Coronary artery (tissue), 2 donors: ENCODE data around the gene OSBPL1A.
"Not testable (repeated sequence)": the region's sequence is repeated elsewhere in the genome, so short reads cannot be mapped to it uniquely, and the experiment has no call there.

Source experiments
- DNase-seq: peaks from one replicate; pipeline ENCODE4 v3.0.0-alpha.2; 2017; ENCODE audit warnings: low spot score
- H3K27ac ChIP-seq, 2 donors: fragments of 200-600 bp; sonication (generic); one replicate each; pipeline ENCODE4 v1.5.1; 2016 to 2019
- H3K4me3 ChIP-seq: fragments of 200-600 bp; sonication (generic); 2 replicates; pipeline ENCODE4 v1.5.1; 2016; ENCODE audit warnings: mild to moderate bottlenecking, moderate library complexity
- CTCF ChIP-seq: fragments of 200-600 bp; sonication (generic); IDR thresholded peaks from one replicate; pipeline ENCODE4 v1.5.1; 2019; ENCODE audit warnings: antibody characterized with exemption

OSBPL1A gene

GRCh38 chr18:24170360-24170759, 227.3 kb downstream of the OSBPL1A start:
- no peak for TF ChIP-seq CTCF
- H3K4me3 ChIP-seq: no peak overlapping the region
- DNase-seq: no peak
- H3K27ac ChIP-seq: no peak overlapping the region

DNA sequence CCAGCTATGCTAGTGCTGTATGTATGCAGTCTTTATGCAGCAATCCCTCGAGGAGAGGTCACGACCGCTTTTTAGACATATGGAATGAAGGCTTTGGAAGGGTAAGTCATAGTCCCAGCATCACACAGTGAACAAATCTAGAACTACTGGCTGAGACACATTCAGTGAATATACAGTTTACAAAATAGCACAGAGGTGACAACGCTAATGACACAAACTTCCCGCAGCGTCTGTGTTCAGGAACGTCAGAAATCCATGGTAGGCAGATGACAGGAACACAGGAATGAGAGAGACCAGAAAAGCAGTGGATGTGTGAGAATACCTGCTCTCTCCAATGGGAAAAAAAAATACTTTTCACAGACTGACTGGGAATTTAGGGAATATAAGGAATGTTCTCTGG, 229.1 kb downstream of the OSBPL1A start:
- TF ChIP-seq CTCF: no peak
- no peak overlapping the region for H3K4me3 ChIP-seq
- DNase-seq: no peak
- no peak overlapping the region for H3K27ac ChIP-seq

DNA sequence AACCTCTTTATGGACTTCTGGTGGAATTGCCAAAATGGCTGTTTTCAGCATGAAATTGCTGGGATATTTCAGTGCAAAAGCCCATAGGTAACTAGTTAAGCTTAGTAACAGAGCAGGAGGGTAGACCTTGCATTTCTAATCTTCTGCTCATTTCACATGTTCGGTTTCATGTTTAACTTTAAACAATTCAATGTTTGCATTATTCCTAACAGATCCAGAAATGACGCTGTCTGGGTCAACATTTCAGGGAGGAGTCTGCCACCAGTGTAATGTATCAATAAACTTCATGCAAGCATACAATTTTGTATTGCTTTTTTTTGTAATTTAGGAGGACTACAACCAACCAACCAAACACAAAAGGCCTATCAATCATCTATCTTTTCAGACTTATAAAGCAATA, 236.3 kb downstream of the OSBPL1A start:
- Histone ChIP-seq H3K4me3 (no peak overlapping the region), H3K27ac (no peak overlapping the region)
- TF ChIP-seq CTCF: no peak
- no peak for DNase-seq

DNA sequence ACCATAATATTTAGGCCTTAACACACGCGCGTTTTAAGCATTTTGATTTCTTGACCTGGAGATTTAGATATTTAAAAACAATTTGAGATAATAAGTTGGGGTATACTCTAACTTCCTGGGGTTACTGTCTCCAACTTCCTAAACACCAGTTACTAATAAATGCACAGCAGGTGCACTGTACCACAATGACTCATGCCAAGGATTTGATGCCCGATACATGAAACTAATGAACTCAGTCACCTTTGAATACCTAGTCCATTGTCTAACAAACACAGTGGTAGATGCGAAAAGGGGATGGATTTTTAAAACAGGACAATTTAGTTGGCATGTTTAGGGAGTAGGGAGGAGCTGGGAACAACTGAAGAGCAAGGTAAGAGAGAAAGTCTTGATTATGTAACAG, 237.5 kb downstream of the OSBPL1A start:
- Histone ChIP-seq H3K4me3 (no peak overlapping the region), H3K27ac (no peak overlapping the region)
- TF ChIP-seq CTCF: no peak
- no peak for DNase-seq

GRCh38 chr18:24157855-24158254, 239.8 kb downstream of the OSBPL1A start:
- no peak for TF ChIP-seq CTCF
- Histone ChIP-seq H3K4me3 (no peak overlapping the region), H3K27ac (no peak overlapping the region)
- DNase-seq: no peak

- no peak for DNase-seq
- Histone ChIP-seq H3K4me3 (no peak overlapping the region), H3K27ac (no peak overlapping the region)
- TF ChIP-seq CTCF: no peak
Measured at GRCh38 chr18:24153397-24153796, 244.2 kb downstream of the OSBPL1A start.

- not testable (repeated sequence) for H3K27ac ChIP-seq, H3K4me3 ChIP-seq, DNase-seq
Measured at GRCh38 chr18:24149591-24149990, 248.0 kb downstream of the OSBPL1A start.

GRCh38 chr18:24142376-24142775, 255.2 kb downstream of the OSBPL1A start:
- DNase-seq: no peak
- TF ChIP-seq CTCF: no peak
- H3K4me3 ChIP-seq: no peak overlapping the region
- H3K27ac ChIP-seq: no peak overlapping the region
